NCI-H2107 (cell line): ENCODE data around the gene LCE1E.

Experiments
- DNase-seq: peaks from one replicate; lab custom pipeline; 2025; lab: John Stamatoyannopoulos, UW

The LCE1E gene

DNA sequence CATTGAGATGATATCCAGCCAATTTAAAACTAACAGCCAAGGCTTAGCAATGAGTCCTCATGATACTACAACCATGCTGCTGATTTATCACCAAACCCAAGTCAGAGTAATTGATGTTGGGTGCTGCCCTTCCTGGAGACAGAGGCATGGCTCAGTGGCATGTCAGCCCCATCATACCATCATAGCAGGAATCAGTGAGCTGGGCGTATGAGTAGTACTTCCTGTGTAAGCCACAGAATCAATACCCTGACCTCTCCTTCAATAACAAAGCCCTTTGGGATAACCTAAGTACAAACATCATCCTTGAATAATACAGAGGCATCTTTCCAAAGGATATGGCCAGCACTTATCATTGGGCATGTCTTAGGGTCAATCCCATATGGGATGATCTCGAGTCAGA, 3.0 kb upstream of the LCE1E start:
- DNase-seq = no peak

DNA sequence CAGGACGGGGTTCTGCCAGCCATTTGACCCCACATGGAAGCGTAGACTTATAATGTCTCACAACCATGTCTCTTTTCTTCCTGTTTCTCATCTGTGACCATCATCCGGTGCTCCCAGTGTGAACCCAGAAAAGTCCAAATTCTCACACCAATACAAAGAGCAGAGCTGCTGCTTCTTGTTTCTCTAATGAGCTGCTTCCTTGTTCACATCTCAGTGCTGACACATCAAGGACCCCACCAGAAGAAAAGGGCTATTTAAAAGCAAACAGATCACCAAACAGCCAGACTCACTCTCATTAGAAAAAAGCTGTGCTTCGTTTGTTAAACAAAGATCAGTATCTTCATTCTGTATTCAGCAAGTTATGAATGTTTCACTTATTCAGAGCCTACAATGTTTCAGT, 9.6 kb downstream of the LCE1E start:
- DNase-seq = no peak

DNA sequence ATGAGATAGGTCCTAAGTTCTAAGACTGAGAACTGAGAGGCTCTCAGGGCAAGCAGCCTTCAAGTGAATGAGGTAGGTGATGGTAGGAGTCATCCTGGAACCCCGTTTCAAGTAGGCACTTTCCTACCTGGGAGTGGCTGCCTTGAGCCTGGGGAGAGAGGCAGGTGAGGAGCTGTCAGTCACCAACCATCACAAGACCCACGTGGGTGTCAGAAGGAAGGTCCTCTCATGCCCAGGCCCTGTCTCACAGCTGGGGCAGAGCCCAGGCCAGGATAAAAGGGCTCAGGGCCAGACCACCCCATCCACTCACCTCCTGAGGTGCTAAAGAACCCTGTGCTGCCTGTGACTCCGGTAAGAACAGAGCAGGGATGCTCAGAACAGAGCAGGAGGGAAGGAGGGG, 10.4 kb downstream of the LCE1E start, which contains the start of gene LCE1D:
Gene LCE1D (plus strand): TSS at position 301 of the 400 bp plus-strand sequence. CDS start 1,074 bp downstream, outside the sequence.
- no peak for DNase-seq

GRCh38 chr1:152801333-152801732, 15.3 kb downstream of the LCE1E start:
- no peak for DNase-seq

GRCh38 chr1:152806576-152806975, 20.5 kb downstream of the LCE1E start, which contains the start of gene LCE1C:
Gene LCE1C, minus strand, starts transcription at chr1:152806651. Its CDS starts 1,173 bp downstream, at chr1:152805478.
- DNase-seq = no peak

DNA sequence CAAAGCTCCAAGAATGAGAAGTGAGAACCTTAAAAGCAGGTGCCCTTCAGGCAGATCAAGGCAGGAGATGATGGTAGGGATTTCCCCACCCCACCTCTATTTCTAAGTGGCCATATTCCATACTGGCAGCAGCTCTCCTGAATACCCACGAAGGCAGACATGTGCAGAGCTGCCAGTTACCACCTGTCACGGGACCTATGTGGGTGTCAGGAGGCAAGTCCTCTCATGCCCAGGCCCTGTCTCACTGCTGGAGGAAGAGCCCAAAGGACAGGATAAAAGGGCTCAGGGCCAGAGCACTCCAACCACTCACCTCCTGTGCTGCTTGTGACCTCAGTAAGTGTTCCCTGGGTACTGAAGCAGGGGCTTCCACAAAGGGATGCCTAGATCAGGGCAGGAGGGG, 25.0 kb downstream of the LCE1E start:
- no peak for DNase-seq

- no peak for DNase-seq
These were observed 25.6 kb downstream of the LCE1E start, which contains the start of gene LCE1B for GRCh38 chr1:152811671-152812070. Gene LCE1B, plus strand, starts transcription at chr1:152811971. Its CDS starts 476 bp downstream, at chr1:152812447.

- no peak for DNase-seq
These were observed 31.3 kb downstream of the LCE1E start for GRCh38 chr1:152817309-152817708.

DNA sequence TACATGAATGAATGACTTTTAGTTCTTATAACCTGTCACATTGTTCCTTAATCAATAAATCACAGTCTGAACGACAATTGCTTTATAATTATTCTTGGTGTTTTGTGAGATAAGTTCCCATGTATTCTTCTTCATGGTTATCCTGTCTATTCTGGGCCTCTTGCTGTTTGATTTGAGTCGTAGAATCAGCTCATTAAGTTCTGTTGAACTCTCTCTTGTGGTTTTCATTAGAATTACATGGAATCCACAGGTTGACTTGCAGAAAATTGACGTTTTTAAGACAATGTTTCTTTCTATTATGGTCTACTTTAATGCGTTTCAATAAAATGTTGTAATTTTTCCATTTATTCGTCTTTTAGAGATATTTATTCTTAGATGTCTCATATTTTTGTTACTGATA, 37.2 kb downstream of the LCE1E start:
- DNase-seq = no peak

DNA sequence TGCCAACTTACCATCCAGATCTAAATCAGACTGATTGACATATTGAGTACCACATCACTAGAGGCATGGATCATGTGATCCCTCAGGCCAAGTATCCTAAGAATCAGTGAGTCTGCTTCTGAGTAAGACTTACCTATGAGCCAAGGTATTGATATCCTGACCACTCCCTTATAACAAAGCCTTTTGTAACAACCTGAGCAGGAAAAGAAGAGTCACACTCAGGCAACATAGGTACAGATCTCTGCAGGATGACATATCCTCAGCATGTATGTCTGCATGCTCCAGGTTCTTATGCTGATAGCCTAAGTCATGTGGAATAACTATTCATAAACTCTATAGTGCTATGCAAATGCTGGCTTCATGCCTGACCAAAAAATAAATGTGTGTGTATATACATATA, 38.9 kb downstream of the LCE1E start:
- no peak for DNase-seq

DNA sequence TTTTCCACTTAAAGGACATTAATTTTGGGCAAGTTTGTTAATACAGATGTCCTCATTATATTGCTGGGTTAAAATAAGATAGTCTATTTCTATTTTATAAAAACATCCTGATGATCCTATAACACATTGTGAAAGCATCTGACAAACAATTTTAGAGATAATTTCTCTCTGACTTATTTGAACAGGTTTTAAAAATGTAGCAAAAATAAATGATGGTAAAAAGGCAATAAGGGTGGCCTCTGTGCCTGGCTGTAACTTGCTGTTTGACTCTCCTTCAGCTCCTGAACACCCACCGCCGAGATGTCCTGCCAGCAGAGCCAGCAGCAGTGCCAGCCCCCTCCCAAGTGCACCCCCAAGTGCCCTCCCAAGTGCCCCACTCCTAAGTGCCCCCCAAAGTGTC, 41.1 kb downstream of the LCE1E start, which contains the start of gene LCE1A:
Gene LCE1A (plus strand): TSS at position 301 of the 400 bp plus-strand sequence. CDS start 0 bp downstream, at position 301.
- no peak for DNase-seq

DNA sequence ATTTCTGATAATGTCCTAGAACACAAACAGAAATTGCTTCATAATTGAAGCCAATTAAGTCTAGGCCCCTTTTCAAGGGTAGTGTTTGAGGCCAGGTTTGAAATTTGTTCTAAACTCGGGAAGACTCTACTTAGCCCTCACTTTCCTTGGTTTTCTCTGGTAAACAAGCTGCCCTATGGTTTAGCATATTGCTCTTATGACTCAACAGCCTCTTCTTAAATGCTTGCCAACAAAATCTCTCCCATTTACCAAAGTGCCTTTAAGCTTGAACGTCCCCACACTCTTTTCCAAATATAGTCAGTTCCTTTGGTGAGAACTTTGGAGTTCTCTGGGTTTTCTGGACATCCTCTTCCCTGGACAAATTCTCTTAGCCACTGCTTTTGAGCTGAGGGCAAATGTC, 50.8 kb downstream of the LCE1E start:
- no peak for DNase-seq
